Measurements from ENCODE around the gene TRIP4. TPM values are rescaled to one million over a fixed set of nuclear protein-coding genes. Genes with fewer than 3 reads are reported as not detected.
"Not testable (repeated sequence)": the region's sequence is repeated elsewhere in the genome, so short reads cannot be mapped to it uniquely, and the experiment has no call there.

Gene TRIP4
- total and polyA plus RNA-seq, 5 donors from 2014 or later = 26.3 to 47.3 (median 38.2) TPM

GRCh38 chr15:64383760-64384159 lies 3.9 kb upstream of the TRIP4 start:
- H3K36me3 Mint-ChIP-seq = peaks cover under 1% of the 10 kb centered on the region
- Histone ChIP-seq H3K36me3 (ENCODE audit: control insufficient read depth, insufficient read depth, low read length) (no peaks in the 10 kb centered on the region), H3K9me3 (ENCODE audit: control insufficient read depth in 2 of 2, low read length in 2 of 2) (no peaks in the 10 kb centered on the region), H3K27me3 (ENCODE audit: control insufficient read depth, insufficient read depth, low read length) (no peaks in the 10 kb centered on the region), H3K4me3 (ENCODE audit: low read depth, low read length) (no peak overlapping the region), H3K27ac (ENCODE audit: insufficient read depth, low read length, poor library complexity, severe bottlenecking) (no peak overlapping the region), H3K4me1 (ENCODE audit: control insufficient read depth, insufficient read depth, low read length, poor library complexity, severe bottlenecking) (peaks cover 33% of the 10 kb centered on the region)
- peaks cover 17 to 37% (median 27%) of the 10 kb centered on the region in 4 donors for H3K4me1 Mint-ChIP-seq
- ATAC-seq (ENCODE audit: low read depth in 2 of 2) = no peak
- H3K27ac Mint-ChIP-seq = no peak overlapping the region
- no peaks in the 10 kb centered on the region for H3K27me3 Mint-ChIP-seq
- DNase-seq = no peak
- H3K9me3 Mint-ChIP-seq = peaks cover 0 to 2% (median 0%) of the 10 kb centered on the region in 7 donors
- H3K4me3 Mint-ChIP-seq = peak overlapping the region in 2 of 4 donors; percentile 37 to 73

GRCh38 chr15:64386291-64386690 lies 1.3 kb upstream of the TRIP4 start:
- Mint-ChIP-seq H3K36me3 (peaks cover 3% of the 10 kb centered on the region), H3K4me1 (peaks cover 12 to 27% (median 21%) of the 10 kb centered on the region in 4 donors), H3K9me3 (peaks cover 0 to 2% (median 0%) of the 10 kb centered on the region in 7 donors), H3K27ac (no peak overlapping the region), H3K4me3 (peak overlapping the region in 2 of 4 donors; percentile 68 to 97), H3K27me3 (no peaks in the 10 kb centered on the region)
- ATAC-seq (ENCODE audit: low read depth in 2 of 2) (no peak), DNase-seq (no peak)
- H3K4me1 ChIP-seq (ENCODE audit: control insufficient read depth, insufficient read depth, low read length, poor library complexity, severe bottlenecking) = peaks cover 24% of the 10 kb centered on the region
- H3K27ac ChIP-seq (ENCODE audit: insufficient read depth, low read length, poor library complexity, severe bottlenecking) = no peak overlapping the region
- no peaks in the 10 kb centered on the region for H3K36me3 ChIP-seq (ENCODE audit: control insufficient read depth, insufficient read depth, low read length)
- no peaks in the 10 kb centered on the region for H3K9me3 ChIP-seq (ENCODE audit: control insufficient read depth in 2 of 2, low read length in 2 of 2)
- H3K4me3 ChIP-seq (ENCODE audit: low read depth, low read length) = no peak overlapping the region
- H3K27me3 ChIP-seq (ENCODE audit: control insufficient read depth, insufficient read depth, low read length) = no peaks in the 10 kb centered on the region

- H3K4me3 ChIP-seq (ENCODE audit: low read depth, low read length) = peak overlapping the region; percentile 97
- ATAC-seq (ENCODE audit: low read depth in 2 of 2) = no peak
- peak overlapping the region; percentile 79 to 97 (median 87) for H3K4me3 Mint-ChIP-seq
These were observed 1.4 kb downstream of the TRIP4 start for GRCh38 chr15:64389036-64389435.

GRCh38 chr15:64392471-64392870 lies 4.8 kb downstream of the TRIP4 start:
- not testable (repeated sequence) for H3K9me3 Mint-ChIP-seq; H3K27me3 ChIP-seq (ENCODE audit: control insufficient read depth, insufficient read depth, low read length); H3K27me3 Mint-ChIP-seq; H3K4me3 Mint-ChIP-seq; DNase-seq; H3K9me3 ChIP-seq (ENCODE audit: control insufficient read depth in 2 of 2, low read length in 2 of 2); H3K4me3 ChIP-seq (ENCODE audit: low read depth, low read length); H3K27ac ChIP-seq (ENCODE audit: insufficient read depth, low read length, poor library complexity, severe bottlenecking); ATAC-seq (ENCODE audit: low read depth in 2 of 2)
- Mint-ChIP-seq H3K36me3 (peaks cover 25% of the 10 kb centered on the region), H3K4me1 (peaks cover 4 to 30% (median 18%) of the 10 kb centered on the region in 4 donors), H3K27ac (peak overlapping the region in 1 of 3 donors; percentile 55)
- H3K4me1 ChIP-seq (ENCODE audit: control insufficient read depth, insufficient read depth, low read length, poor library complexity, severe bottlenecking) = peaks cover 15% of the 10 kb centered on the region
- H3K36me3 ChIP-seq (ENCODE audit: control insufficient read depth, insufficient read depth, low read length) = peaks cover 31% of the 10 kb centered on the region

More at GRCh38 chr15:64389036-64389435, 1.4 kb downstream of the TRIP4 start:
- Histone ChIP-seq H3K4me1 (ENCODE audit: control insufficient read depth, insufficient read depth, low read length, poor library complexity, severe bottlenecking) (peaks cover 18% of the 10 kb centered on the region), H3K36me3 (ENCODE audit: control insufficient read depth, insufficient read depth, low read length) (peaks cover 3% of the 10 kb centered on the region), H3K27me3 (ENCODE audit: control insufficient read depth, insufficient read depth, low read length) (no peaks in the 10 kb centered on the region), H3K9me3 (ENCODE audit: control insufficient read depth in 2 of 2, low read length in 2 of 2) (no peaks in the 10 kb centered on the region), H3K27ac (ENCODE audit: insufficient read depth, low read length, poor library complexity, severe bottlenecking) (peak overlapping the region; percentile 80)
- peak overlapping the region; percentile 12 to 39 (median 21) for H3K27ac Mint-ChIP-seq
- no peak for DNase-seq
- peaks cover 0 to 2% (median 0%) of the 10 kb centered on the region in 7 donors for H3K9me3 Mint-ChIP-seq
- H3K36me3 Mint-ChIP-seq = peaks cover 8% of the 10 kb centered on the region
- peaks cover 7 to 30% (median 20%) of the 10 kb centered on the region in 4 donors for H3K4me1 Mint-ChIP-seq
- no peaks in the 10 kb centered on the region for H3K27me3 Mint-ChIP-seq

DNA sequence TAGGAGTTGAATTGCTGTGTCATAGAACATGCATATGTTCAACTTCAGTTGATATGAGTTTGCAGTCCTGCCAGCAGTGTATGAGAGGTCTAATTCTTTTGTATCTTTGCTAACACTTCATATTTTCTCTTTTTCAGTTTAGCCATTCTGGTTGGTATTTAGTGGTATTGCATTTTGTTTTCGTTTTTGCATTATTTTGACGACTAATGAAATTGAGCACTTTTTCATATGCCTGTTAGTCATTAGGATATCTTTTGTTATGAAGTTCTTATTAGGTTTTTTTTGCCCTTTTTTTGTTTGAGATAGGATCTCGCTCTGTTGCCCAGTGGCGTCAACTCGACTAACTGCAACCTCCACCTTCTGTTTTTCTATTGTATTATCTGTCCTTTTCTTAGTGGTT lies 9.2 kb downstream of the TRIP4 start:
- H3K4me1 ChIP-seq (ENCODE audit: control insufficient read depth, insufficient read depth, low read length, poor library complexity, severe bottlenecking) = no peaks in the 10 kb centered on the region
- no peaks in the 10 kb centered on the region for H3K27me3 ChIP-seq (ENCODE audit: control insufficient read depth, insufficient read depth, low read length)
- DNase-seq = no peak
- no peak for ATAC-seq (ENCODE audit: low read depth in 2 of 2)
- H3K9me3 Mint-ChIP-seq = no peaks in the 10 kb centered on the region
- peaks cover 69% of the 10 kb centered on the region for H3K36me3 ChIP-seq (ENCODE audit: control insufficient read depth, insufficient read depth, low read length)
- H3K4me3 ChIP-seq (ENCODE audit: low read depth, low read length) = no peak overlapping the region
- H3K27me3 Mint-ChIP-seq = no peaks in the 10 kb centered on the region
- H3K27ac Mint-ChIP-seq = no peak overlapping the region
- peaks cover 38% of the 10 kb centered on the region for H3K36me3 Mint-ChIP-seq
- no peak overlapping the region for H3K4me3 Mint-ChIP-seq
- H3K27ac ChIP-seq (ENCODE audit: insufficient read depth, low read length, poor library complexity, severe bottlenecking) = no peak overlapping the region
- peaks cover 0 to 14% (median 6%) of the 10 kb centered on the region in 4 donors for H3K4me1 Mint-ChIP-seq
- H3K9me3 ChIP-seq (ENCODE audit: control insufficient read depth in 2 of 2, low read length in 2 of 2) = no peaks in the 10 kb centered on the region

DNA sequence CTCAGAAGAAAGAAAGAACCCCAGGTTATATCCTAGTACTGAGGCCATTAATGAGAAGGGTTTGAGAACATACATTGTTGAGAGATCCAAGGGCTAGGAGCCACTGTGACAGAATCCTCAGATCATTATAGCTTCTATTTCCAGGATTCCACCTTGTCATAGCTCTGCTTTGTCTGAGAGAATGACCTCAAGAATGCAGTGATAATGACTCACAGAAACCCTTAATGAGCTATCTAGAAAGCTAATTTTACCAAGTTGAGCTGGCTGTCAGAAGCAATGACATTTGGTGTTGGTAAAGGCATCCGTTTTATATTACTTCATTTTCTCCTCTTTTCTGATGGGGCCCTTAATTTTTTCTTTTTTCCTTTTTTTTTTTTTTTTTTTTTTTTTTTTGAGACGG lies 10.9 kb downstream of the TRIP4 start:
- Histone ChIP-seq H3K27me3 (ENCODE audit: control insufficient read depth, insufficient read depth, low read length) (no peaks in the 10 kb centered on the region), H3K4me1 (ENCODE audit: control insufficient read depth, insufficient read depth, low read length, poor library complexity, severe bottlenecking) (no peaks in the 10 kb centered on the region), H3K27ac (ENCODE audit: insufficient read depth, low read length, poor library complexity, severe bottlenecking) (no peak overlapping the region), H3K36me3 (ENCODE audit: control insufficient read depth, insufficient read depth, low read length) (peaks cover 78% of the 10 kb centered on the region), H3K9me3 (ENCODE audit: control insufficient read depth in 2 of 2, low read length in 2 of 2) (no peaks in the 10 kb centered on the region), H3K4me3 (ENCODE audit: low read depth, low read length) (no peak overlapping the region)
- Mint-ChIP-seq H3K9me3 (no peaks in the 10 kb centered on the region), H3K27ac (no peak overlapping the region), H3K36me3 (peaks cover 38% of the 10 kb centered on the region), H3K27me3 (no peaks in the 10 kb centered on the region), H3K4me1 (peaks cover 0 to 8% (median under 1%) of the 10 kb centered on the region in 4 donors), H3K4me3 (no peak overlapping the region)
- ATAC-seq (ENCODE audit: low read depth in 2 of 2) = no peak
- no peak for DNase-seq

DNA sequence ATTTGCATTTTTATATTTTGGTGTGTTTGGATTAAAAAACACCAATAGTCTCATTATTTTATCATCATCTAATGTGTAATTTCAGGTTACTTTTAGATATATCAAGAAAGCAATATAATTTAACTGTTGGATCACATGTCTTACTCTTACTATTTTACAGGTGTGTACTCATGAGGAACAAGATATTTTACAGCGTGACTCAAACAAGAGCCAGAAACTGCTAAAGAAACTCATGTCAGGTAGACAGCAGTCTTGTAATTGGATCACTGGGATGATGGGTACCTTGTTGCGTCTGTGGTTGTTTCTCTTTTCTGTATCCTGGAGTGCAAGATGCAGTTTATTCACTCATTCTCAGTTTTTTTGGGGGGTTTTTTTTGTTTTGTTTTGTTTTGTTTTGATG lies 12.9 kb downstream of the TRIP4 start:
- Histone ChIP-seq H3K36me3 (ENCODE audit: control insufficient read depth, insufficient read depth, low read length) (peaks cover 71% of the 10 kb centered on the region), H3K4me1 (ENCODE audit: control insufficient read depth, insufficient read depth, low read length, poor library complexity, severe bottlenecking) (no peaks in the 10 kb centered on the region), H3K27me3 (ENCODE audit: control insufficient read depth, insufficient read depth, low read length) (no peaks in the 10 kb centered on the region), H3K9me3 (ENCODE audit: control insufficient read depth in 2 of 2, low read length in 2 of 2) (no peaks in the 10 kb centered on the region), H3K4me3 (ENCODE audit: low read depth, low read length) (no peak overlapping the region), H3K27ac (ENCODE audit: insufficient read depth, low read length, poor library complexity, severe bottlenecking) (no peak overlapping the region)
- peaks cover 0 to 2% (median 0%) of the 10 kb centered on the region in 4 donors for H3K4me1 Mint-ChIP-seq
- H3K27me3 Mint-ChIP-seq = no peaks in the 10 kb centered on the region
- H3K36me3 Mint-ChIP-seq = peaks cover 31% of the 10 kb centered on the region
- DNase-seq (no peak), ATAC-seq (ENCODE audit: low read depth in 2 of 2) (no peak)
- H3K27ac Mint-ChIP-seq = no peak overlapping the region
- no peak overlapping the region for H3K4me3 Mint-ChIP-seq
- H3K9me3 Mint-ChIP-seq = no peaks in the 10 kb centered on the region

DNA sequence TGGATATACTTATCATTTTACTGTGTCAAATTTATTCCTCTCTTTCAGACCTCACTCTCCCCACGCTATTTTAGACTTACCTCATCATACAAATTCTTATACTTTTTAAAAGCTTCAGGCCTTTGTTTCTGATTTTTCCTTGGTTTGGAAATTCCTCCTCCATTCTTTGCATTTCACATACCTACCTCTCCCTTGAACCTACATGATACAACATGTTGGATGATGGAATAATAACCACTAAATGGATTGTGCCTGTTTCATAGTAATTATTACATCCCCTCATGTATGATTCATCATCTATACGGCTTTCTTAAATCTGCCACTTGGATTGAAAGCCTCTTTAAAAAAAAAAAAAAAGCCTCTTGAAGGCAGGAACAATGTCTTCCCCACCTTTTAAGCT lies 24.6 kb downstream of the TRIP4 start:
- DNase-seq (no peak), ATAC-seq (ENCODE audit: low read depth in 2 of 2) (no peak)
- Mint-ChIP-seq H3K27ac (no peak overlapping the region), H3K4me1 (peaks cover 0 to 6% (median 3%) of the 10 kb centered on the region in 4 donors), H3K4me3 (no peak overlapping the region), H3K27me3 (no peaks in the 10 kb centered on the region), H3K36me3 (peaks cover 56% of the 10 kb centered on the region), H3K9me3 (no peaks in the 10 kb centered on the region)
- Histone ChIP-seq H3K36me3 (ENCODE audit: control insufficient read depth, insufficient read depth, low read length) (peaks cover 59% of the 10 kb centered on the region), H3K27me3 (ENCODE audit: control insufficient read depth, insufficient read depth, low read length) (no peaks in the 10 kb centered on the region), H3K9me3 (ENCODE audit: control insufficient read depth in 2 of 2, low read length in 2 of 2) (no peaks in the 10 kb centered on the region), H3K27ac (ENCODE audit: insufficient read depth, low read length, poor library complexity, severe bottlenecking) (no peak overlapping the region), H3K4me3 (ENCODE audit: low read depth, low read length) (no peak overlapping the region), H3K4me1 (ENCODE audit: control insufficient read depth, insufficient read depth, low read length, poor library complexity, severe bottlenecking) (no peaks in the 10 kb centered on the region)
